Measurements from ENCODE around the gene ADGRD1. TPM values are rescaled to one million over a fixed set of nuclear protein-coding genes. Genes with fewer than 3 reads are reported as not detected.

ADGRD1 gene
- total RNA-seq, 1 donor from 2014 or later: 108 TPM

DNA sequence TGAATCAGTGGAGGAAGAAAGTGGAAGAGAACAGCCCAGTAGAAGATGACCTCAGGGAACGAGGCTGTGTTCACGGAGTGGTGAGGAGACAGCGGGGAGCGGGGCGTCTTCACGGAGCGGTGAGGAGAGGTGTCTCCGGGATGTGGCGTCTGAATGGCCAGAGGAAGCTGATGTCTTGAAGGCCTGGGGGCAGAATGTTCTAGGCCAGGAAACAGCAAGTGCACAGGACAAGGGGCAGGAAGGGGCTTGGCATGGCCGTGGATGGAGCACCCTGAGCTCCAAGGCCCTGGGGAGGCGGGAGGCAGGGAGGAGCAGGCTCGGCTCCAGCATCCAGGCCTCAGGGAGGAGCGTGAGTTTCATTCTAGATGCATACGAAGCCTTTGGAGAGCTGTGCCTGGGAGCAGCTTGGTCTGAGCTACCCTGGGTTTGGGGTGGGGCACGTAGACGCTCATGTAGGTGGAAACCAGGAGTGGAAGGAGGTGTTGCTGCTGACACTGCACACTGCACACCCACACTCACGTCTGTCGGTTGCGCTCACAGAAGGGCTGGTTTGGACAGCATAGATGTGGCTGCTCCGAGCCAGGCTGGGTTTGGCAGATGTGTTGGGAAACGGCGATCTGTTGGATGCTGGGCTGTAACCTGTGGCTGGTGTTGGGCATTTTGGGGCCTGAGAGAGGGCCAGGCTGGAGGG is 131.6 kb downstream of the ADGRD1 start:
- TF ChIP-seq, protein P1, sequence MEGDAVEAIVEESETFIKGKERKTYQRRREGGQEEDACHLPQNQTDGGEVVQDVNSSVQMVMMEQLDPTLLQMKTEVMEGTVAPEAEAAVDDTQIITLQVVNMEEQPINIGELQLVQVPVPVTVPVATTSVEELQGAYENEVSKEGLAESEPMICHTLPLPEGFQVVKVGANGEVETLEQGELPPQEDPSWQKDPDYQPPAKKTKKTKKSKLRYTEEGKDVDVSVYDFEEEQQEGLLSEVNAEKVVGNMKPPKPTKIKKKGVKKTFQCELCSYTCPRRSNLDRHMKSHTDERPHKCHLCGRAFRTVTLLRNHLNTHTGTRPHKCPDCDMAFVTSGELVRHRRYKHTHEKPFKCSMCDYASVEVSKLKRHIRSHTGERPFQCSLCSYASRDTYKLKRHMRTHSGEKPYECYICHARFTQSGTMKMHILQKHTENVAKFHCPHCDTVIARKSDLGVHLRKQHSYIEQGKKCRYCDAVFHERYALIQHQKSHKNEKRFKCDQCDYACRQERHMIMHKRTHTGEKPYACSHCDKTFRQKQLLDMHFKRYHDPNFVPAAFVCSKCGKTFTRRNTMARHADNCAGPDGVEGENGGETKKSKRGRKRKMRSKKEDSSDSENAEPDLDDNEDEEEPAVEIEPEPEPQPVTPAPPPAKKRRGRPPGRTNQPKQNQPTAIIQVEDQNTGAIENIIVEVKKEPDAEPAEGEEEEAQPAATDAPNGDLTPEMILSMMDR (IDR thresholded peaks at IDR 0.05): no peak
- no peak overlapping the region for H3K27ac ChIP-seq
- DNase-seq: peak; percentile 41
- H3K36me3 ChIP-seq: peaks cover 37% of the 10 kb centered on the region
- H3K4me3 ChIP-seq: no peak overlapping the region
- H3K27me3 ChIP-seq (ENCODE audit: low read depth): no peaks in the 10 kb centered on the region
- no peaks in the 10 kb centered on the region for H3K9me3 ChIP-seq
- intact Hi-C loops (cut with DNase I): no loop called here
- ATAC-seq: no peak
- no peaks in the 10 kb centered on the region for H3K4me1 ChIP-seq

DNA sequence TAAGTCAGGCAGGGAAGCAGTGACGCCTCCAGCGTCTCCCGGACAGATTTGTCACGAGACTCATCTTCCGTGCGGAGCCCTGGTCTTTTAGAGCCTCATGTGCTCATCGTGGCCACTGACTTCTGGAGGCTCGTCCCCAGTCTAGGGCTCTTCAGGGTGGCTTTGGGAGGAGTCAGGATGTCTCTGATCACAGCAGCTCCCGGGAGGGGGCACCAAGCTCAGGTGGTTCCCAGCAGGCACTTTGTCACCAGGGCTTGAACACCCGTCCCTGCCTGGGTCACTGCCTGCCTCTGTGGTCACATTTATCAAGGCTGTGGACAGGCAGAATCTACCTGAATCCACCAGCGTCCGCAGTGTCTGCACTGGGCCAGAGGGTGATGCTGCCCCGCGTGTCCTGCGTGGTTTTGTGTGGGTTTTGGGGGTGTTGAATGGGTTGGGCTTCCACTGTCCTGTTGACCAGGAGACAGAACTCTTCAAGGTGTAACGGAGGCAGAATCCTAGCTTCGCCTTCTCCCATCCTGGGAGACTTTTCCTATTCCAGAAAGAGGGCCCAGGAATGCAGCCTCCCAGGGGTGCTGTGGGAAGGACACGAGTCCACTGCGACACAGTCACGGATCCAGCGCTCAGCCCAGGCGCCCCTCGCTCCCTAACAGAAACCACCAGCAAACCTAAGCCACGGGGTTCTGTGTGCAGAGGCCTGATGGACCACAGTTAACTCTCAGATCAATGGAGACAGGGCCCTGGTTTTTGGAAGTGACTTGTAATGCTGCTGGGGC is 132.3 kb downstream of the ADGRD1 start:
- Histone ChIP-seq H3K27ac (no peak overlapping the region), H3K36me3 (peaks cover 37% of the 10 kb centered on the region), H3K27me3 (ENCODE audit: low read depth) (no peaks in the 10 kb centered on the region), H3K4me3 (no peak overlapping the region), H3K9me3 (no peaks in the 10 kb centered on the region), H3K4me1 (no peaks in the 10 kb centered on the region)
- TF ChIP-seq, protein P1 (IDR thresholded peaks at IDR 0.05): no peak
- intact Hi-C loops (cut with DNase I): no loop called here
- DNase-seq (peak; percentile 35), ATAC-seq (no peak)

DNA sequence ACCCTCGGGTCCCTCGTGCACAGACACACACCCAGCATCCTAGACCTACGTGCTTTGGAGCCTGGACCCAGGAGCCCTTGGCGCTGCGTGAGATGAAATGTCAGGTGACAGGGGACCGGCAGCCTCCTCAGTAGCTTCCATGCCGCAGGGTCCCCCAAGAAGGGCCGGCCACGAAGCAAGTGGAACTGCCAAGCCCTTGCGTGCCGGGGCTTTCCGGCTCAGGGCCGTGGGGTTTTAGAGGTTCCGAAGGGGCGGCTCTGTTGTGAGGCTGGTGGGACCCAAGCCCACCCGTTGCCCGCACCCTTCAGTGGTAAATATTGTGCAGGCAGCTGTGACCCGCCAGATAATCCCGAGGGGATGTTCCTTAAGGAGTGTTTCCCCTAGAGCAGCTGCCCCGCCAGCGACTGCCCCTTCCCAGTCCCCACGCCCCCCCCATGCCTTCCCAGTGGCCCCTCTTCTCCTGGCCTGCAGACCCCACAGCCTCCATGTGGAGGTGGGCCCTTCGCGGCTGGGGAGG is 133.7 kb downstream of the ADGRD1 start:
- DNase-seq (peak; percentile 34), ATAC-seq (no peak)
- H3K9me3 ChIP-seq: no peaks in the 10 kb centered on the region
- peaks cover 37% of the 10 kb centered on the region for H3K36me3 ChIP-seq
- TF ChIP-seq, protein P1 (IDR thresholded peaks at IDR 0.05): no peak
- no peak overlapping the region for H3K27ac ChIP-seq
- intact Hi-C loops (cut with DNase I): no loop called here
- no peaks in the 10 kb centered on the region for H3K27me3 ChIP-seq (ENCODE audit: low read depth)
- H3K4me1 ChIP-seq: no peaks in the 10 kb centered on the region
- no peak overlapping the region for H3K4me3 ChIP-seq

DNA sequence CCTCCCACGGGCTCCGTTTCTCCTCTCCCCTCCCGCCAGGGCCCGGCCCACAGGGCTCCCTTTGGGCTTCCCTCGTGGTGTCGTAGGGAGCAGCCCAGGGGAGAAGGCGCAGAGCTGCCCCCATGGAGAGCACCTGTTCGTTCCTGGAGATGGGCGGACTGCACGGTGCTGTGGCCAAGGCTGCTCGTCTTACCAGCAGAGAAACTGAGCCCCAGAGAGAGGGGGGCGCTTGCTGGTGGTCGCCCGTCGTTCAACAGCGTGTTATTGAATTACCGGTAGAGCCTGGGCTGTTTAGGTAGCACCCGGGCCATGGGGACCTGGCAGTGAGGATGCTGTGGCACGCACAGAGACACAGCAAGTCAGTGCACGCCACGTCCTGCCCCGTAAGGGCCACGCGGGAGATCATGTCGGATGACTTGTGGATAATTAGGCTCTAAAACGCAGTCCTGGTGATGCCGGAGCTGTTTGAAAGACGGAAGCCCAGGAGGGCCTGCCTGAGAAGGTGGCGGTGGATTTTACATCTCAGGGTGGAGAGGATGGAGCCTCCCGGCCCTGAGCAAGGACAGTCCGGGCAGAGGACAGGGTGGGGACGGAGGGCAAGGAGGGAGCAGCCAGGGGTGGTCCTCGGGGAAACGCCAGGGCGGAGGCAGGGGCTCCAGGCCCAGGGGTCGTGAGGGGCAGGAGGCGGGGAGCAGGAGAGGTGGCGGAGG is 134.4 kb downstream of the ADGRD1 start:
- H3K27me3 ChIP-seq (ENCODE audit: low read depth): no peaks in the 10 kb centered on the region
- DNase-seq (peak; percentile 40), ATAC-seq (no peak)
- H3K4me3 ChIP-seq: no peak overlapping the region
- intact Hi-C loops (cut with DNase I): no loop called here
- H3K27ac ChIP-seq: no peak overlapping the region
- no peaks in the 10 kb centered on the region for H3K4me1 ChIP-seq
- peaks cover 37% of the 10 kb centered on the region for H3K36me3 ChIP-seq
- H3K9me3 ChIP-seq: no peaks in the 10 kb centered on the region
- TF ChIP-seq, protein P1 (IDR thresholded peaks at IDR 0.05): no peak

DNA sequence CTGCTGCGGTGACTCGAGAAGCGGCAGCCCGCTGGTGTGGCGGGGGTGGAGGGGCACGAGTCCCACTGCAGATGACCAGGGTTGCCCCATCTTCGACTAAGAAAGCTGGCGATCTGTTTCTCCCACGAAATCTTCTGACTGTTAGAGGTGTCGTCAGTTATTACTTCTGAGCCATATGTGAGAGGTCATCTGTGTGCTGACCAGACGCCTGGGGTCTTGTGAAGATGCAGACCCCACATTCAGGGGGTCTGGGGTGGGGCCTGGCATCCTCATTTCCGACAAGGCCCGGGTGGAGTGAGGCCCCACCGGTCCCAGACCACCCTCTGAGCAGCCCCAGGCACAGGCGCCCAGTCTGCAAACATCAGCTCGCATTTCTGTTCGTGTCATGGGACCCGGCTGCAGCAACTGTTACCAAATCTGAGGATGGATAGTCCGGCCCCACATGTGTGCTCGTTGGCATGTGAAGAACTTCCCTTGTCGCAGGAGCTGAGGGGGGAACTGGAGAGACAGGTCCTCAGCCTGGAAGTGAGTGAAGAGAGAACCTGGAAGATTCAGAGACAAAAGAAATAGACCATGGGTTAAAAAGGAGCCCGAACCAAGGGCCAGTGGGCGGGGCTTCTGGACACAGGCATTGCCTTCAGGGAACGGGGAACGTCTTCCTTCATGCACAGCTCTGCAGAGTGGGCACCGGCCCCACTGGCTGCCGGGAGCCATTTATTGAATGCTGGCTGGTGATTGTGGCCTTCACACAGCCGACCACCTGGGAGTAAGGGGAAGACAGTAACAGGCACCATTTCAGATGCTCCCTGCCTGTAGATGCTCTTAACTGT is 135.2 kb downstream of the ADGRD1 start:
- ATAC-seq (no peak), DNase-seq (peak; percentile 35)
- TF ChIP-seq, protein P1 (IDR thresholded peaks at IDR 0.05): no peak
- no peak overlapping the region for H3K4me3 ChIP-seq
- peaks cover 37% of the 10 kb centered on the region for H3K36me3 ChIP-seq
- intact Hi-C loops (cut with DNase I): no loop called here
- no peaks in the 10 kb centered on the region for H3K27me3 ChIP-seq (ENCODE audit: low read depth)
- H3K9me3 ChIP-seq: no peaks in the 10 kb centered on the region
- peaks cover 4% of the 10 kb centered on the region for H3K4me1 ChIP-seq
- no peak overlapping the region for H3K27ac ChIP-seq

Data from lower lobe of right lung (tissue), 2 donors.